ENCODE data around the gene CENPQ.

CENPQ gene

DNA sequence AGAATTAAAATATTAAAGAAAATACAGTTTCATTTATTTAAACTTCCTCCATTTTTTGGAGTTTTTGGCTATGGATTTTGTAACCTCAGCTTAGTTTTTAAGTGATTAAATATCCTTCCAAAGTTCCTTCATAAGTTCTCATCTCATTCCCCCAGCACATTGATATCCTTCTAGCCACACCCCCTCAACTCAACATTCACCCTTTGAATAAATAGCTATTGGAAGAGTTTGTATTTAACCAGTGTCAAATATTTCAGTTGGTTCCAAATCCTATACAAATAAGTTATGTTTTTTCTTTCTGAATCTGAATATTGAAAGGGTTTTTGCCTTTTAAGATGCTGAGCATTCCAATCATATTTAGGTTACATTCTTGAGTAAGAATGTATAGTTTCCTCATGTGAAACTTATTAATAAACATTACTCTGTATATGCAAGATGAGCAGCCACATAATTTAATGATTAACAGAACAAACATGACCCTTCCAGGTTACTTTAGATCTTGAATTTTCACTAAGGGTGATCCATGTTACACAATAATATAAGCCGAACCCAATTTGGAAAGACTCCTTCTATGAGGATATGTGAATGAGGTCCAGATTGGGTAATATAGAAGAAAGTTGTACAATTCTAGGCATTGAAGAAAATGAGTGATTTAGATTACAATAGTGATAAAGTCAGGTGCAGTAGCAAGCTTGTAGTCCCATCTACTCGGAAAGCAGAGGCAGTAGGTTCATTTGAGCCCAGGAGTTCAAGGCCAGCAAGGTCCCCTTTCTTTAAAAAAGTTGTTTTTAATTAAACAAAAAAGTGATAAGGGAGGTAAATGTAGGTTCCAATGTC, 50.2 kb downstream of the CENPQ start:
- TF ChIP-seq, protein P1, sequence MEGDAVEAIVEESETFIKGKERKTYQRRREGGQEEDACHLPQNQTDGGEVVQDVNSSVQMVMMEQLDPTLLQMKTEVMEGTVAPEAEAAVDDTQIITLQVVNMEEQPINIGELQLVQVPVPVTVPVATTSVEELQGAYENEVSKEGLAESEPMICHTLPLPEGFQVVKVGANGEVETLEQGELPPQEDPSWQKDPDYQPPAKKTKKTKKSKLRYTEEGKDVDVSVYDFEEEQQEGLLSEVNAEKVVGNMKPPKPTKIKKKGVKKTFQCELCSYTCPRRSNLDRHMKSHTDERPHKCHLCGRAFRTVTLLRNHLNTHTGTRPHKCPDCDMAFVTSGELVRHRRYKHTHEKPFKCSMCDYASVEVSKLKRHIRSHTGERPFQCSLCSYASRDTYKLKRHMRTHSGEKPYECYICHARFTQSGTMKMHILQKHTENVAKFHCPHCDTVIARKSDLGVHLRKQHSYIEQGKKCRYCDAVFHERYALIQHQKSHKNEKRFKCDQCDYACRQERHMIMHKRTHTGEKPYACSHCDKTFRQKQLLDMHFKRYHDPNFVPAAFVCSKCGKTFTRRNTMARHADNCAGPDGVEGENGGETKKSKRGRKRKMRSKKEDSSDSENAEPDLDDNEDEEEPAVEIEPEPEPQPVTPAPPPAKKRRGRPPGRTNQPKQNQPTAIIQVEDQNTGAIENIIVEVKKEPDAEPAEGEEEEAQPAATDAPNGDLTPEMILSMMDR (IDR thresholded peaks at IDR 0.05; ENCODE audit: low read depth, low read length), result no peak
- TF ChIP-seq MYC (IDR thresholded peaks at IDR 0.05; ENCODE audit: low read depth, low read length) (no peak), POLR2A (IDR thresholded peaks at IDR 0.05; ENCODE audit: extremely low read depth, insufficient read length) (no peak)
- TF ChIP-seq, protein P2, sequence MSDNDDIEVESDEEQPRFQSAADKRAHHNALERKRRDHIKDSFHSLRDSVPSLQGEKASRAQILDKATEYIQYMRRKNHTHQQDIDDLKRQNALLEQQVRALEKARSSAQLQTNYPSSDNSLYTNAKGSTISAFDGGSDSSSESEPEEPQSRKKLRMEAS (IDR thresholded peaks at IDR 0.05; ENCODE audit: low read depth, low read length), result no peak
- H3K4me3 ChIP-seq (ENCODE audit: low read depth, low read length), result no peak overlapping the region
- DNase-seq (ENCODE audit: low read depth), result no peak

DNA sequence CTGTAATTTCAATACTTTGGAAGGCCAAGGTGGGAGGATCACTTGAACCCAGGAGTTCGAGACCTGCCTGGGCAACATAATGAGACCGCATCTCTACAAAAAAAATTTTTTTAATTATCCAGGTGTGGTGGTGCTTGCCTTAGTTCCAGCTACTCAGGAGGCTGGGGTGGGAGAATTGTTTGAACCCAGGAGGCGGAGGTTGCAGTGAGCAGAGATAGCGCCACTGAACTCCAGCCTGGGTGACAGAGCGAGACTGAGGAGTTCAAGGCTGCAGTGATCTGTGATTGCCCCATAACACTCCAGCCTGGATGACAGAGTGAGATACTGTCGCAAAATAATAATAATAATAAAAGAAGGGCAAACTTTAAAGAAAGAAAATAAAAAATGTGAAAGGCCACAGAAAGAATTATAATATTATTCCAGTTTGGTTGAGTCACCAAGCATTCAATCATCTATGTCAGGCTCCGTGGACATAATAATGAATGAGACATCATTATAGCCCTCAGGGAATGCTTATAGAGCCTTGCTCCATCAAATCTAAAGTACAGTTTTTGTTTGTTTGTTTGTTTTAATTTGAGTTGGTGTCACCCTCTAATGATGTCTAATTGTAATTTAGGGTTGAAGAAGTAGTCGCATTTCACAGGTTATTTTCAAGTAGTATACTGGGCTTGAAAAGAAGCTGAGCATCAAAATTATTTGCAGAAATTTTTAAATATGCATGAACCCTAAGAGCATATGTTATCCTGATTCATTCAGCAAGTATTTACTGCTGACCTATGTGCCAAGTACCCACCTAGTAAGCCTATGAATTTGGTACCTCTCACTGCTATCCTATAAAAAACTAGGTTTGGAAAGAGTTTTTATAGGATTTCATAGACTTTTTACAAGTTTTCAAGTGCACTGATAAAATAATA, 51.7 kb downstream of the CENPQ start:
- no peak for DNase-seq (ENCODE audit: low read depth)
- no peak overlapping the region for H3K4me3 ChIP-seq (ENCODE audit: low read depth, low read length)
- TF ChIP-seq, protein P2 (IDR thresholded peaks at IDR 0.05; ENCODE audit: low read depth, low read length), result no peak
- TF ChIP-seq POLR2A (IDR thresholded peaks at IDR 0.05; ENCODE audit: extremely low read depth, insufficient read length) (no peak), MYC (IDR thresholded peaks at IDR 0.05; ENCODE audit: low read depth, low read length) (no peak)
- TF ChIP-seq, protein P1 (IDR thresholded peaks at IDR 0.05; ENCODE audit: low read depth, low read length), result no peak

DNA sequence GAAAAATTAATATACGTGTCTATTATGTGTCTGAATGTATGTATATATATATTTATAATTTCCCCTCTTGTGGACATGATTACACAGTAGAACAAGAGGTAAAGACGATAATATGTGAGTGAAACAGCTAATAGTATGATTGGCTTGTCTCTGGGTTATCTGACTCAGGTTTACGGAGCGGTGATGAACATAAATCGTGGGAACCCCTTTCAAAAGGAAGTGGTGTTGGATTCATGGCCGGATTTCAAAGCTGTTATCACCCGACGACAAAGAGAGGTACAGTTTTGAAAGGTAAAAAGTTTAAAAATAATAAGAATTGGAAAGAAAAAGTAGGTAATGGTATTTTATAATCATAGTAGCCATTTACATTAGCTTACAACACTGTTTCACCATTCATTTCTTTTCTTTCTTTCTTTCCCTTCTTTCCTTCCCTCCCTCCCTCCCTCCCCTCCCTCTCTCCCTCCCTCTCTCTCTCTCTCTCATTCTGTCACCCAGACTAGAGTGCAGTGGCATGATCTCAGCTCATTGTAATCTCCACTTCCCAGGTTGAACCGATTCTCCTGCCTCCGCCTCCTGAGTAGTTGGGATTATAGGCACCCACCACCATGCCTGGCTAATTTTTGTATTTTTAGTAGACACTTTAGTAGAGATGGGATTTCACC, 52.4 kb downstream of the CENPQ start:
- no peak overlapping the region for H3K4me3 ChIP-seq (ENCODE audit: low read depth, low read length)
- TF ChIP-seq, protein P2 (IDR thresholded peaks at IDR 0.05; ENCODE audit: low read depth, low read length), result no peak
- TF ChIP-seq POLR2A (IDR thresholded peaks at IDR 0.05; ENCODE audit: extremely low read depth, insufficient read length), result no peak
- TF ChIP-seq MYC (IDR thresholded peaks at IDR 0.05; ENCODE audit: low read depth, low read length), result no peak
- TF ChIP-seq, protein P1 (IDR thresholded peaks at IDR 0.05; ENCODE audit: low read depth, low read length), result no peak
- no peak for DNase-seq (ENCODE audit: low read depth)

DNA sequence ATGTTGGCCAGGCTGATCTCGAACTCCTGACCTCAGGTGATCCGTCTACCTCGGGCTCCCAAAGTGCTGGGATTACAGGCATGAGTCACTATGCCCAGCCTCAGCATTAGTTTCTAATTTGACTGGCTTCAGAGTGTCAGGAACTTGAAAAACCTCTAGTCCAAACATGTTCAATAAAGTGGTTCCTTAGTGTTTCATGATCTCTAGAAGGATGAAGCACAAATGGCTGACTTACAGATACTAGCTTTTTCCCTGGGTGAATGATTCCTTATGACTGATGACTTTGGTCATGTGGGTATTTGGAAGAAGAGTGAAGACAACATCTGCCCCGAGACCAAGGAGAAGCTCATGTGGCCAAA, 53.0 kb downstream of the CENPQ start:
- DNase-seq (ENCODE audit: low read depth), result no peak
- H3K4me3 ChIP-seq (ENCODE audit: low read depth, low read length), result no peak overlapping the region

DNA sequence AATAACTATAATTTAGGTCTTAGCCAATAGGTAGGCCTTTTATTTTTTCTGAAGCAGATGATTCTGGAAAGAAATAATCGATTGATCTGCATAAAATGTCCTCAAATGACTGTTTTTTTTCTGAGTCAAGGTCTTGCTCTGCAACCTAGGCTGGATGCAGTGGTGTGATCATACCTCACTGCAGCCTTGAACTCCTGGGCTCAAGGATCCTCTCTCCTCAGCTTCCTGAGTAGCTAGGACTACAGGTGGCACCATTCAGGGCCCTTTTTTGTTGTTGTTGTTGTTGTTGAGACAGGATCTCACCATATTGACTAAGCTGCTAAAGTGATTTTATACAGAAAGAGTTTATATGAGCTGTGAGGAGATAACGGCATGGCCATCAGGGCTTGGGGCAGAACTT, 54.7 kb downstream of the CENPQ start:
- DNase-seq (ENCODE audit: low read depth), result no peak
- TF ChIP-seq, protein P2 (IDR thresholded peaks at IDR 0.05; ENCODE audit: low read depth, low read length), result no peak
- TF ChIP-seq, protein P1 (IDR thresholded peaks at IDR 0.05; ENCODE audit: low read depth, low read length), result no peak
- TF ChIP-seq MYC (IDR thresholded peaks at IDR 0.05; ENCODE audit: low read depth, low read length) (no peak), POLR2A (IDR thresholded peaks at IDR 0.05; ENCODE audit: extremely low read depth, insufficient read length) (no peak)
- no peak overlapping the region for H3K4me3 ChIP-seq (ENCODE audit: low read depth, low read length)

More for the DNA sequence above, 53.0 kb downstream of the CENPQ start:
- TF ChIP-seq, protein P1 (IDR thresholded peaks at IDR 0.05; ENCODE audit: low read depth, low read length), result no peak
- TF ChIP-seq POLR2A (IDR thresholded peaks at IDR 0.05; ENCODE audit: extremely low read depth, insufficient read length), result no peak
- TF ChIP-seq, protein P2 (IDR thresholded peaks at IDR 0.05; ENCODE audit: low read depth, low read length), result no peak

Measured in NB4 (cell line).